ENCODE results near the gene MEGF11. TPM values are rescaled to one million over a fixed set of nuclear protein-coding genes. Genes with fewer than 3 reads are reported as not detected.

Gene MEGF11
- total and polyA plus RNA-seq, 7 donors = 0.04 to 0.05 TPM; not detected in 5

GRCh38 chr15:65998486-65998885 is 255.1 kb downstream of the MEGF11 start:
- WGBS, 3 donors = 14 to 21% (median 16%) methylated on average over 9 of the region's 9 CpGs
- H3K4me3 ChIP-seq = no peak overlapping the region
- no peak for ATAC-seq
- H3K27me3 ChIP-seq (ENCODE audit: insufficient read depth in 3 of 3, low read length in 2 of 3) = peaks cover 0 to 13% (median 6%) of the 10 kb centered on the region in 3 donors
- TF ChIP-seq, protein P1, sequence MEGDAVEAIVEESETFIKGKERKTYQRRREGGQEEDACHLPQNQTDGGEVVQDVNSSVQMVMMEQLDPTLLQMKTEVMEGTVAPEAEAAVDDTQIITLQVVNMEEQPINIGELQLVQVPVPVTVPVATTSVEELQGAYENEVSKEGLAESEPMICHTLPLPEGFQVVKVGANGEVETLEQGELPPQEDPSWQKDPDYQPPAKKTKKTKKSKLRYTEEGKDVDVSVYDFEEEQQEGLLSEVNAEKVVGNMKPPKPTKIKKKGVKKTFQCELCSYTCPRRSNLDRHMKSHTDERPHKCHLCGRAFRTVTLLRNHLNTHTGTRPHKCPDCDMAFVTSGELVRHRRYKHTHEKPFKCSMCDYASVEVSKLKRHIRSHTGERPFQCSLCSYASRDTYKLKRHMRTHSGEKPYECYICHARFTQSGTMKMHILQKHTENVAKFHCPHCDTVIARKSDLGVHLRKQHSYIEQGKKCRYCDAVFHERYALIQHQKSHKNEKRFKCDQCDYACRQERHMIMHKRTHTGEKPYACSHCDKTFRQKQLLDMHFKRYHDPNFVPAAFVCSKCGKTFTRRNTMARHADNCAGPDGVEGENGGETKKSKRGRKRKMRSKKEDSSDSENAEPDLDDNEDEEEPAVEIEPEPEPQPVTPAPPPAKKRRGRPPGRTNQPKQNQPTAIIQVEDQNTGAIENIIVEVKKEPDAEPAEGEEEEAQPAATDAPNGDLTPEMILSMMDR (IDR thresholded peaks at IDR 0.05) = no peak
- H3K9me3 ChIP-seq = no peaks in the 10 kb centered on the region
- no peaks in the 10 kb centered on the region for H3K36me3 ChIP-seq (ENCODE audit: insufficient read depth in 1 of 2, low read depth in 1 of 2)
- intact Hi-C loops (cut with DNase I) = no loop called here
- H3K4me1 ChIP-seq = no peaks in the 10 kb centered on the region
- no peak overlapping the region for H3K27ac ChIP-seq
- no peak for DNase-seq

- H3K36me3 ChIP-seq (ENCODE audit: insufficient read depth in 1 of 2, low read depth in 1 of 2) = no peaks in the 10 kb centered on the region
- TF ChIP-seq, protein P1 (IDR thresholded peaks at IDR 0.05) = no peak
- H3K4me1 ChIP-seq = no peaks in the 10 kb centered on the region
- ATAC-seq = no peak
- H3K4me3 ChIP-seq = no peak overlapping the region
- peaks cover 0 to 27% (median 11%) of the 10 kb centered on the region in 3 donors for H3K27me3 ChIP-seq (ENCODE audit: insufficient read depth in 3 of 3, low read length in 2 of 3)
- intact Hi-C loops (cut with DNase I) = no loop called here
- no peak overlapping the region for H3K27ac ChIP-seq
- 34 to 43% (median 40%) methylated on average over 5 of the region's 5 CpGs for WGBS, 3 donors
- DNase-seq = no peak
- H3K9me3 ChIP-seq = no peaks in the 10 kb centered on the region
Measured at GRCh38 chr15:65996901-65997300, 256.6 kb downstream of the MEGF11 start.

GRCh38 chr15:65994832-65995231 is 258.7 kb downstream of the MEGF11 start:
- ATAC-seq (no peak), DNase-seq (no peak)
- H3K27ac ChIP-seq = no peak overlapping the region
- H3K9me3 ChIP-seq = no peaks in the 10 kb centered on the region
- TF ChIP-seq, protein P1 (IDR thresholded peaks at IDR 0.05) = no peak
- intact Hi-C loops (cut with DNase I) = no loop called here
- no peak overlapping the region for H3K4me3 ChIP-seq
- peaks cover 0 to 38% (median 9%) of the 10 kb centered on the region in 3 donors for H3K27me3 ChIP-seq (ENCODE audit: insufficient read depth in 3 of 3, low read length in 2 of 3)
- WGBS, 3 donors = 65 to 72% (median 70%) methylated on average over 4 of the region's 4 CpGs
- H3K36me3 ChIP-seq (ENCODE audit: insufficient read depth in 1 of 2, low read depth in 1 of 2) = no peaks in the 10 kb centered on the region
- no peaks in the 10 kb centered on the region for H3K4me1 ChIP-seq

- intact Hi-C loops (cut with DNase I) = no loop called here
- H3K27me3 ChIP-seq (ENCODE audit: insufficient read depth in 3 of 3, low read length in 2 of 3) = peaks cover 0 to 38% (median 9%) of the 10 kb centered on the region in 3 donors
Measured at GRCh38 chr15:65993762-65994161, 259.8 kb downstream of the MEGF11 start.

More at GRCh38 chr15:65993762-65994161, 259.8 kb downstream of the MEGF11 start:
- no peaks in the 10 kb centered on the region for H3K4me1 ChIP-seq
- TF ChIP-seq, protein P1 (IDR thresholded peaks at IDR 0.05) = no peak
- no peaks in the 10 kb centered on the region for H3K9me3 ChIP-seq
- ATAC-seq (no peak), DNase-seq (no peak)
- WGBS, 3 donors = 52 to 59% (median 58%) methylated on average over 7 of the region's 7 CpGs
- H3K27ac ChIP-seq = no peak overlapping the region
- no peak overlapping the region for H3K4me3 ChIP-seq
- H3K36me3 ChIP-seq (ENCODE audit: insufficient read depth in 1 of 2, low read depth in 1 of 2) = no peaks in the 10 kb centered on the region
